Ishikawa (cell line): Measurements from ENCODE around the gene MAML2.

Source experiments
- CEBPB ChIP-seq: IDR thresholded peaks from 2 replicates; pipeline ENCODE4 v1.6.1; 2012
- CREB1 ChIP-seq: IDR thresholded peaks from 2 replicates; pipeline ENCODE4 v1.6.1; 2012; ENCODE audit warnings: low read depth
- EGR1 ChIP-seq: IDR thresholded peaks from 2 replicates; pipeline ENCODE4 v1.6.1; 2012
- EP300 ChIP-seq: IDR thresholded peaks from 2 replicates; pipeline ENCODE4 v1.6.1; 2012; ENCODE audit warnings: borderline replicate concordance
- FOXM1 ChIP-seq: IDR thresholded peaks from 2 replicates; pipeline ENCODE4 v1.6.1; 2012; ENCODE audit warnings: low read depth, borderline replicate concordance
- MAX ChIP-seq: IDR thresholded peaks from 2 replicates; pipeline ENCODE4 v1.6.1; 2012
- NFIC ChIP-seq: IDR thresholded peaks from 2 replicates; pipeline ENCODE4 v1.6.1; 2012
- RAD21 ChIP-seq: IDR thresholded peaks from 2 replicates; pipeline ENCODE4 v1.6.1; 2012; ENCODE audit warnings: low read depth
- REST ChIP-seq: IDR thresholded peaks from 2 replicates; pipeline ENCODE4 v1.6.1; 2012; ENCODE audit warnings: low read depth, mild to moderate bottlenecking
- TAF1 ChIP-seq: IDR thresholded peaks from 2 replicates; pipeline ENCODE4 v1.6.1; 2012; ENCODE audit warnings: low read depth, mild to moderate bottlenecking
- TCF12 ChIP-seq: IDR thresholded peaks from 2 replicates; pipeline ENCODE4 v1.6.1; 2012; ENCODE audit warnings: low read depth
- TEAD4 ChIP-seq: IDR thresholded peaks from 2 replicates; pipeline ENCODE4 v1.6.1; 2012
- USF1 ChIP-seq: IDR thresholded peaks from 2 replicates; pipeline ENCODE4 v1.6.1; 2012
- YY1 ChIP-seq: IDR thresholded peaks from 2 replicates; pipeline ENCODE4 v1.6.1; 2012; ENCODE audit warnings: low read depth
- ZBTB7A ChIP-seq: IDR thresholded peaks from 2 replicates; pipeline ENCODE4 v1.6.1; 2012; ENCODE audit warnings: low read depth

MAML2 gene

GRCh38 chr11:96092511-96092910 lies 250.5 kb downstream of the MAML2 start:
- TF ChIP-seq FOXM1 (no peak), TEAD4 (no peak), REST (no peak), CREB1 (no peak), MAX (no peak), TCF12 (no peak), RAD21 (no peak), YY1 (no peak), EGR1 (no peak), USF1 (no peak), CEBPB (no peak), ZBTB7A (no peak), EP300 (no peak), NFIC (no peak), TAF1 (no peak)

- no peak for TF ChIP-seq CEBPB
- no peak for TF ChIP-seq EP300
- peak; percentile 32 for TF ChIP-seq RAD21
- TF ChIP-seq CREB1 = no peak
Measured at GRCh38 chr11:96091476-96091875, 251.5 kb downstream of the MAML2 start.

GRCh38 chr11:96090711-96091110 lies 252.3 kb downstream of the MAML2 start:
- TF ChIP-seq EGR1 (no peak), TEAD4 (no peak), EP300 (no peak), TCF12 (no peak), NFIC (no peak), CREB1 (no peak), CEBPB (no peak), MAX (no peak), REST (no peak), RAD21 (no peak), YY1 (no peak), ZBTB7A (no peak), USF1 (no peak)

GRCh38 chr11:96088914-96089313 lies 254.1 kb downstream of the MAML2 start:
- no peak for TF ChIP-seq NFIC
- TF ChIP-seq RAD21 = no peak
- no peak for TF ChIP-seq TEAD4
- TF ChIP-seq ZBTB7A = no peak
- TF ChIP-seq EP300 = no peak
- no peak for TF ChIP-seq EGR1
- no peak for TF ChIP-seq USF1
- TF ChIP-seq CEBPB = no peak

- TF ChIP-seq YY1 = no peak
- TF ChIP-seq TCF12 = no peak
- TF ChIP-seq USF1 = no peak
- TF ChIP-seq TAF1 = no peak
- TF ChIP-seq RAD21 = no peak
- TF ChIP-seq ZBTB7A = no peak
Measured at GRCh38 chr11:96086111-96086510, 256.9 kb downstream of the MAML2 start.
